Middle frontal gyrus (tissue), 1 donor: ENCODE data around the gene MYCBPAP.

ENCODE experiments used
- DNase-seq: peaks from one replicate; pipeline ENCODE4 v3.0.0-alpha.2; 2015; ENCODE audit warnings: low spot score; ENCODE audit errors: extremely low spot score

Gene MYCBPAP

GRCh38 chr17:50536683-50537646 is 28.7 kb downstream of the MYCBPAP start:
- DNase-seq, result no peak

DNA sequence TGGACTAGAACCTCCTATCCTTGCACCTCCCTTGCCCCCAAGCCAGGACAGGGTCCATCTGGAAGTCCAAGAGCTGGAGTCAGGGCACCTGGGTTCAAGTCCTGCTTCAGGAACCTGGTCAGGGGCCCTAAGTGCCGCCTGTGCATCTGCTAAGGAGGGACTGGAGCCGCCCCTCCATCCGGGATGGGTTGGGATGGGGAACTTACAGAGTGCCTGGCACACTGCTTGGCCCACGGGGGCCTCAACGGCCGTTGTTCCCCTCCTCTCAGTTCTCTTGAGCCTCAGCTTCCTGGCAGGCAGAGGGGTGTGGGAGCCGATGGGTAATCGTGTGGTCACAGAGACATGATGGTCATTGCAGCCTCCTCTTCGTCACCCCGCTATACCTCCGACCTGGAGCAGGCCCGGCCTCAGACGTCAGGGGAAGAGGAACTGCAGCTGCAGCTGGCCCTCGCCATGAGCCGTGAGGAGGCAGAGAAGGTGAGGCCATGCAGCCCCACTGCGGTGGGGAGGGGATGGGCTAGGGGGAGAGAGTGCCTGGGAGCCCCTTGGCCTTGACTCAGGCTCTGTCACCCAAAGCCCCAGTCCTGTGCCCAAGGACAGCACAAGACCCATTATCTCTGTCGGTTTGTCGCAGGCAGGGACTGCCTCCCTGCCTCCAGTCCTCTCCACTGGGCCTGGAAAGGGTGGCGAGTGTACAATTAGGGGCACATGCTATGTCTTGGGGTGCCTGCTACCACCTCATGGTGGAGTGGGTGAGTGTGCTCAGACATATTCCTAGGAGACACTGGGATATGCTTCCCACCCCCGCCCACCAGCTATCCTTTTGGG is 29.7 kb downstream of the MYCBPAP start:
- DNase-seq, result no peak

- no peak for DNase-seq
Observed at GRCh38 chr17:50538549-50539410, 30.5 kb downstream of the MYCBPAP start.

DNA sequence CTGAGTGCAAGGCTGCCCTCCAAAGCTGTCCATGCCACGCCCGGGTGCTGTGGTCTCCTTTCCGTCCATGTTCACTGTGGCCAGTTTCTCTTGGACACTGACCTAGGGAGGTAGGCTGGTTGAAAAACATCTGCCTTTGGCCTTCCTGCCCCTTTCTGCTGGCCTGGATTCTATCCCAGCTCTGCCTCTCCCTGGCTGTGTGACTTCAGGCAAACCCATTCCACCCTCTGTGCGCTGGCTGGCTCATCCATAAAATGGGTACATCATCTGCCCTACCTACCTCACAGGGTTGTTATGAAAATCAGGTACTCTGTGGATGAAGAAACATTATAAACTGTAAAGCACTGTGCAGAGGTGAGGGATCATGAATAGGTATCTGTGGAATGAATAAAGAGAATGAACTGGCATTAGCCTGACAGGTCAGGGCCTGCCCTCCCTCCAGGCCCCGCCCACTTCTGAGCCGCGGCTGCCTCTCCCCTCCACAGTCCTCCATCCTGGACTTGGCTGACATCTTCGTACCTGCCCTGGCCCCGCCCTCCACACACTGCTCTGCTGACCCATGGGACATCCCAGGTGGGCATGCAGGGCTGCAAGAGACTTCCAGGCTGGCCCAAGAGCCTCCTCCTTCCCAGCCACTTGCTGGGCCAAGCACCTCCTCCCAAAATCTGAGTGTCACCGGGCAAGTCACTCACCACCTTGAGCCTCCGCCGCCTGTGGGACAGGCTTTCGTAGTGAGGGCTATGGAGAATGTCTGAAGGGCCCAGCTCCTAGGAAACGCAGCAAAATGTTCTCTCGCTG is 31.7 kb downstream of the MYCBPAP start:
- DNase-seq, result no peak

GRCh38 chr17:50540560-50541401 is 32.5 kb downstream of the MYCBPAP start:
- no peak for DNase-seq

- DNase-seq, result no peak
Observed at GRCh38 chr17:50541402-50541715, 33.1 kb downstream of the MYCBPAP start.

DNA sequence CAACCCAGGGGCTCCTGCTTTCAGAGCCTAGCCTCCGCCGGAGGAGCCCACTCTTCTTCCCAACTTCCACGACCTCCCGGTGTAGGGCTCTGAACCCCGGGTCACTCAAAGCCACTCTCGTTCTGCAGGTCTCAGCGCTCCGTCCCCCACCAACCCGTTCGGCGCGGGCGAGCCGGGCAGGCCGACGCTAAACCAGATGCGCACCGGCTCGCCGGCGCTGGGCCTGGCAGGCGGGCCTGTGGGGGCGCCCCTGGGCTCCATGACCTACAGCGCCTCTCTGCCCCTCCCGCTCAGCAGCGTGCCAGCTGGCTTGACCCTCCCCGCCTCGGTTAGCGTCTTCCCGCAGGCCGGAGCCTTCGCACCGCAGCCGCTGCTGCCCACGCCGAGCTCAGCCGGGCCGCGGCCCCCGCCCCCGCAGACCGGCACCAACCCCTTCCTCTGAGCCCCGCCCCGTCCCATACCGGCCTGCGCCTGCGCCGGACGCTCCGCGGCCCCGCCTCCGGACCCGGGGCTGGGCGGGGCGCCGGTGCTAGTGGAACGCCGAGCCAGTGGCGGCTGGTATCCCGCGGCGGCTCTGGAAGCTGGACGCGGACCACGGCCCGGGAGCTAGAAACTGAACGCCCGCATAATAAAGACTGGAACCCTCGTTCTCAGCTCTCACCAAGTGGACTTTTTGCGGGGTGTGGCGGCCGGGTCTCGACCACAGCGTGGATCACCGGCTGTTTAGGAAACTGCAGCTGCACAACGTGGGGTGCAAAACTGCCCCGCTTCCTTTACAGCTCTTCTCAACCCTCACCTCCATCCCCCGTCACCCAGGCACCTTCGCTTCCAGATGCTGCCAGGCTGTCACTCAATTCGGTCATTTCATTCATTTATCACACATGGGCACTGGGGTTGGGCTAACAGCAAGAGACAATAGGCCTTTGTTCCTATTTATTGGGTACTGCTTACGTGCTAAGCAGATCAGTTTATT is 33.8 kb downstream of the MYCBPAP start:
- DNase-seq, result peak; percentile 75

GRCh38 chr17:50542795-50543774 is 34.8 kb downstream of the MYCBPAP start:
- no peak for DNase-seq

DNA sequence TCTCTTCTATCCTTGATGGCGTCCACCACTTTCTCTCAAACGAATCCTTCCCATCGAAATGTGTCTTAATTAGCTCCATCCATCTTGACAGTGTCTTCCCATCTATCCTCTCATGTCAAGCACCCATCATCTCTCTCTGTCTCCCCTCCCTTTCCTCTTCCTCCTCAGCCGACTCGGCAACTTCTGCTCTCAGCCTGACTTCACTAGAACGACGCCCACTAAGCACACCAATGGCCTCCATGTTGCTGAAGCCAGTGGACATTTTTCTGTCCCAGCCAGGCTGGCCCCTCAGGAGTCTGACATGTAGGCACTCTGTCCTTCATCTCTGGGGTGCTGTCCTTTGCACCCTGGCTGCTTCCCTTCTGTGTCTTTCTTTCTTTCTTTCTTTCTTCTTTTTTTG is 36.3 kb downstream of the MYCBPAP start:
- no peak for DNase-seq

- DNase-seq, result no peak
Observed at GRCh38 chr17:50545311-50545710, 37.1 kb downstream of the MYCBPAP start.

DNA sequence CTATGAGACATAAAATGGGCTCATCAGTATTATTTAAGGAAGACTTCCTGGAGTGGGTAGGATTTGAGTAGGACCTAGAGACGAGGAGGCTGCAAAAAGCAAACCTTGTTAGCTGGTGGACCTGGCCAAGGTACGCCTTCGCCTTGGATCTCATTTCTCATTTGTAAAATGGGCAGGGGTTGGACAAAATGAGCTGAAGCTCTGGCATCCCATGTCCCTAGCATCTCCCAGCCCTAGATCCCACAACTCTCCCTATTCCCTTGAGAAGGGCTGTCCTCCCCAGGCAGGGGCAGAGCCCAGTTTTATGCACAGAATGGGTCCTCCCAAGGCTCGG is 38.4 kb downstream of the MYCBPAP start:
- DNase-seq, result no peak

GRCh38 chr17:50547035-50547735 is 38.9 kb downstream of the MYCBPAP start, which contains the start of gene SPATA20:
SPATA20 (plus strand) TSS chr17:50547174; CDS start chr17:50547209, 35 bp downstream.
- DNase-seq, result peak; percentile 81

DNA sequence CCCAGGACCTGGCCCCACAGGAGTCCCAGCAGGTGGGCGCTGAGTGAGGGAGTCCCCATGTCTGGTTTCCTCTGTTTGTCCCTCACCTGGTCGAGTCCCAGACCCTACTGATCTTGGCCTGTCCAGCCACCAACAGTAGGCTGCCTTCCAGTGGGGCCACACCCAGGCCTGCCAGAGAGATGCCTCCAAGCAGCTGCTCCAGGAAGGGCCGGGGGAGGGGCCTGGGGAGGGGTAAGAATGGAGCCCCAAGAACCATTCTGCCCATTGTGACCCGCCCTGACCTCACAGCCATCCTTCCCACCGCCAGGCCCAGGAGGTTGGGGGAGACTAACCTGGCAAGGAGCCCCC is 39.5 kb downstream of the MYCBPAP start:
- DNase-seq, result no peak

DNA sequence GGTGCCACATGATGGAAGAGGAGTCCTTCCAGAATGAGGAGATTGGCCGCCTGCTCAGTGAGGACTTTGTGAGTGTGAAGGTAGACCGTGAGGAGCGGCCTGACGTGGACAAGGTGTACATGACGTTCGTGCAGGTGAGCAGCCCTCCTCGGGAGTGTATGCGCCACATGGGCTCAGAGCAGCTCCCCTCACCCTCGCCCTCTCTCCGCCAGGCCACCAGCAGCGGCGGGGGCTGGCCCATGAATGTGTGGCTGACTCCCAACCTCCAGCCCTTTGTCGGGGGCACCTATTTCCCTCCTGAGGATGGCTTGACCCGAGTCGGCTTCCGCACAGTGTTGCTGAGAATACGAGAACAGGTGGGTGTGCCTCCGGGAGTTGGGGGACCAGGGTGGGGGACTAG is 40.6 kb downstream of the MYCBPAP start:
- DNase-seq, result no peak

- DNase-seq, result no peak
Observed at GRCh38 chr17:50549256-50549941, 41.2 kb downstream of the MYCBPAP start.

GRCh38 chr17:50549969-50550368 is 41.7 kb downstream of the MYCBPAP start:
- DNase-seq, result no peak
